Gastroesophageal sphincter (tissue), 3 donors: ENCODE data around the gene GPATCH8.

Experiments
- CTCF ChIP-seq, 4 experiments: fragments of 200-600 bp in 2 of 4; fragments of 450-650 bp in 2 of 4; sonication (generic) in 1 of 4; IDR thresholded peaks; one replicate each; pipeline ENCODE4 v1.5.1; 2017 to 2019; ENCODE audit warnings: antibody characterized with exemption in 4 of 4, mild to moderate bottlenecking in 2 of 4, moderate library complexity in 2 of 4
- EP300 ChIP-seq: sonication (generic); formaldehyde crosslinking; IDR thresholded peaks from one replicate; pipeline ENCODE4 v1.6.1; 2017; ENCODE audit warnings: antibody characterized with exemption, mild to moderate bottlenecking
- POLR2A ChIP-seq, 2 donors: fragments of 450-650 bp; IDR thresholded peaks; one replicate each; pipeline ENCODE4 v1.6.1; 2017; ENCODE audit warnings: antibody characterized with exemption in 2 of 2, mild to moderate bottlenecking in 2 of 2, moderate library complexity in 1 of 2
- POLR2AphosphoS5 ChIP-seq: sonication (generic); formaldehyde crosslinking; IDR thresholded peaks from one replicate; pipeline ENCODE4 v1.6.1; 2017; ENCODE audit warnings: antibody characterized with exemption

- no peak for TF ChIP-seq CTCF (IDR thresholded peaks at IDR 0.05)
- TF ChIP-seq POLR2A (IDR thresholded peaks at IDR 0.05), result no peak
- TF ChIP-seq EP300, result no peak
- TF ChIP-seq POLR2AphosphoS5, result no peak
These were observed 534 bp downstream of the GPATCH8 start for GRCh38 chr17:44502598-44503146.
